B cell (primary cell): ENCODE measurements around the gene MED12L.

Experiments
- CTCF ChIP-seq: fragments of 200-600 bp; IDR thresholded peaks from one replicate; pipeline ENCODE4 v1.8.0; 2022; ENCODE audit warnings: antibody characterized with exemption, mild to moderate bottlenecking
- EZH2 ChIP-seq: IDR thresholded peaks from 2 replicates; pipeline ENCODE4 v1.6.1; 2012; ENCODE audit warnings: borderline replicate concordance, low read depth, mild to moderate bottlenecking, moderate library complexity, low read length; ENCODE audit not compliant: insufficient read depth, poor library complexity, severe bottlenecking

- no peak for TF ChIP-seq CTCF
- no peak for TF ChIP-seq EZH2
Observed at GRCh38 chr3:151276687-151277042, 191.2 kb downstream of the MED12L start.
